Astrocyte of the cerebellum (primary cell): ENCODE measurements around the gene C6orf47.

Source experiments
- DNase-seq: peaks from one replicate; pipeline ENCODE4 v3.0.0-alpha.2; 2011; ENCODE audit warnings: low read depth
- H3K4me3 ChIP-seq: 2 replicates; pipeline ENCODE4 v1.5.1; 2011; ENCODE audit warnings: mild to moderate bottlenecking, low read depth, low read length, moderate library complexity
- CTCF ChIP-seq: IDR thresholded peaks from 2 replicates; pipeline ENCODE4 v1.5.1; 2012; ENCODE audit warnings: low read length, low read depth, moderate library complexity, mild to moderate bottlenecking; ENCODE audit errors: missing control alignments
- in situ Hi-C: cut with HindIII; loops from 2 replicates; pipeline ENCODE4 v1.10.0; 2017; ENCODE audit warnings: low sequenced_read_pairs

Gene C6orf47

GRCh38 chr6:31654574-31655348 lies 5.8 kb downstream of the C6orf47 start:
- no peak for TF ChIP-seq CTCF
- no peak overlapping the region for H3K4me3 ChIP-seq
- in situ Hi-C loops: no loop called here
- DNase-seq: no peak

DNA sequence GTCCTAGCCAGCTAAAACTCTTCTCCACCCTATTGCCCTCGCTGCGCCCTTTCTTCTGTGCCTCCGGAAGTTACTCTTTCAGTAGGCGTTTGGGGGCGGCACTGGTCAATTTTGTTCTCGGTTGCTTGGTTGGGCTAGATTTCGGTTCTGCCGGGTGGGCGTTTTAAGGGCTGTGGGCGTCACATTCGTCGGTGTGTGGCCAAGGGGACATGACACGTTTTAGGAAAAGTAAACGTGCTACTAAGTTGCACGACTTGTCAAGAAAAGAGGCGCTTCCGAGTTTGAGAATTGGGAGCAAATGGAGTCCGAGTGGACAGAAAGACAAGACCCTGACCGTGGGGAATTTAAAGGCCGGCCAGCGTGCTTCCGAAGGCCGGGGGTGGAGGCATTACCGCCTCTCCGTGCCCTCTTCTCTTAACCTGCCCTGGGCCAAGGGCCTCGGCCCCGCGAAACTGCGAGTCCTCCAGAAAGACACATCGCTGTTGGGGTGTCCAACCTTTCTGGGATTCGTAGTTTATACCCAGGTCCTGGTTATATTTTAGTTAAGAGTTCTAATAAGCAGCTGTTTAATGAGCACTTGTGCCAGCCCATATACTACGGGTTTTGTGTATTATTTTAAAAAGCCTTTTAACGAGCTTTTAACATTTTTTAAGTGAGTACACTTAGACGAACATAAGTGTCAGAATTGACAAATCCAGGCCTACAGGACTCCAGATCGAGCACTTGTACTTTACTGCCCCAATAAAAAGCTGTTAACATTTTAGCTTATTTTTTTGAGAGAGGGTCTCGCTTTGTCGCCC lies 7.5 kb downstream of the C6orf47 start:
- DNase-seq: no peak
- TF ChIP-seq CTCF: no peak
- H3K4me3 ChIP-seq: peak overlapping the region; percentile 81
- in situ Hi-C loops: no loop called here

GRCh38 chr6:31651602-31652191 lies 8.9 kb downstream of the C6orf47 start:
- H3K4me3 ChIP-seq: peak overlapping the region; percentile 81
- no peak for DNase-seq
- no peak for TF ChIP-seq CTCF
- in situ Hi-C loops: no loop called here

- no peak overlapping the region for H3K4me3 ChIP-seq
- in situ Hi-C loops: no loop called here
- TF ChIP-seq CTCF: no peak
- DNase-seq: no peak
Observed at GRCh38 chr6:31645325-31645724, 15.3 kb downstream of the C6orf47 start.

DNA sequence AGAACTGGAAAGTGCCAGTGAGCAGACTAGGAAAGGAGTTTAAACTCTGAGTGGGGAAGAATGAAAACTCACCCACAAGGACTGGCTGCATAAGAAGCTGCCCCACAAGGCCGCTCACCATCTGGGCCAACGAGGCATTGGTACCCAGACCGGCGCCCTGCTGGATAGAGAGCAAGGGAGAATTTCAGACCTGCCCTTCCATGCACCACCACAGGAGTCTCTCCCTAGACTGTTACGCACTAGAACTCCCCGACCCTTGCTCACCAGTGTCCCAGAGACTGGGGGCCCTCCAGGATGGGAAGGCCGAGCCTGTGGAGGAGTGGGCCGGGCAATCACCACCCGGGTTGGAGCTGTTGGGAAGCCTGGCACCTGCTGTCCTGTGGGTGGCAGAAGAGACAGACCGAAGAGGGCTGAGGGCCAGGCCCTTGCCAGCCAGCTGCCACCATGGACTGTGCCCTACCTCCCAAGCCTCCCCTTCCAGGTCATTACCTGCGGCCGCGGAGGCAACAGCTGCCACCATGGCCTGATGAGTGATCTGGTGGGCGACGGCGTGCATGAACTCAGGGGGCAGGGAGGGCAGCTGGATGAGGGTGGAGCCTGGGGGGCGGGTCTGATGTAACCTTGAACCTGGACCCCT lies 16.6 kb downstream of the C6orf47 start:
- in situ Hi-C loops: no loop called here
- TF ChIP-seq CTCF: no peak
- DNase-seq: no peak
- H3K4me3 ChIP-seq: no peak overlapping the region

DNA sequence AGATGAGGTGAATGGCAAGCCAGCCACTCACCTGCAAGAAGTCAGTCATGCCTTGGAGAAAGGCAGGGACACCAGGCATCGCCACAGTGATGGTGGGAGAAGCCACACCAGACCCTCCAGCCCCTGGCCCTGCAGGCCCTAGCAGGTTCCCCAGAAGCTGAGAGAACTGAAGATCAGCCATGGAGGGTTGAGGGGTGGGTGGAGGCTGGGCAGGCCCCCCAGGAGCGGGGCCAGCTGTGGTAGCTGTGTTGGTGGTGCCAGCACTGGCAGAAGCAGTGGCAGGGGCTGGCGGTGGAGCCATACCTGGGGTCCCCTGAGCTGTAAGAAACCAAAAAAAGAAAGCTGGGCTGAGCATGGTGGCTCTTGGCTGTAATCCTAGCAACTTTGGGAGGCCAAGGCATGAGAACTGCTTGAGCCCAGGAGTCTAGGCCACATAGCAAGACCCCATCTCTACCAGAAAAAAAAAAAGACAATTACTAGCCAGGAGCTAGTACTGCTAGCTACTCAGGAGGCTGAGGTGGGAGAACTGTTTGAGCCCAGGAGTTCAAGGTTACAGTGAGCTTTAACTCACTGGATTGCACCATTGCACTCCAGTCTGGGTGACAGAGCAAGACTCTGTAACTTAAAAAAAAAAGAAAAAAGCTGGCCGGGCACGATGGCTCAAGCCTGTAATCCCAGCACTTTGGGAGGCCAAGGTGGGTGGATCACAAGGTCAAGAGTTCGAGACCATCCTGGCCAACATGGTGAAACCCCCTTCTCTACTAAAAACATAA lies 17.6 kb downstream of the C6orf47 start:
- no peak for TF ChIP-seq CTCF
- in situ Hi-C loops: no loop called here
- no peak overlapping the region for H3K4me3 ChIP-seq
- no peak for DNase-seq
